Effector memory CD8-positive, alpha-beta T cell (primary cell): ENCODE data around the gene IGSF9.

Experiments used
- ATAC-seq: fragments of 150-1000 bp; cut with Tn5 transposase; replicated peaks from 2 replicates; pipeline ENCODE4 v1.10.0; 2021; ENCODE audit warnings: mild to moderate bottlenecking, moderate library complexity
- DNase-seq, 3 experiments: peaks; one replicate each; pipeline ENCODE4 v3.0.0; 2021
- H3K27ac Mint-ChIP-seq, 2 donors: one replicate each; pipeline ENCODE4 v1.8.0; 2022; ENCODE audit warnings: mild to moderate bottlenecking in 2 of 2, mixed read lengths in 2 of 2, moderate library complexity in 2 of 2
- H3K27me3 Mint-ChIP-seq, 2 donors: one replicate each; pipeline ENCODE4 v1.8.0; 2022; ENCODE audit warnings: mixed read lengths in 2 of 2
- H3K36me3 Mint-ChIP-seq: one replicate; pipeline ENCODE4 v1.8.0; 2022; ENCODE audit warnings: mild to moderate bottlenecking, moderate library complexity, mixed read lengths; ENCODE audit not compliant: insufficient read depth
- H3K4me1 Mint-ChIP-seq, 2 donors: one replicate each; pipeline ENCODE4 v1.8.0; 2022; ENCODE audit warnings: low read depth in 2 of 2, mixed read lengths in 2 of 2
- H3K4me3 Mint-ChIP-seq, 2 donors: one replicate each; pipeline ENCODE4 v1.8.0; 2022; ENCODE audit warnings: mild to moderate bottlenecking in 2 of 2, mixed read lengths in 2 of 2, moderate library complexity in 2 of 2
- H3K9me3 Mint-ChIP-seq, 2 donors: one replicate each; pipeline ENCODE4 v1.8.0; 2022; ENCODE audit warnings: mixed read lengths in 2 of 2

Gene IGSF9

GRCh38 chr1:159983681-159984080 is 38.3 kb upstream of the IGSF9 start:
- DNase-seq (no peak), ATAC-seq (no peak)
- Mint-ChIP-seq H3K4me1 (no peaks in the 10 kb centered on the region), H3K27ac (no peak overlapping the region), H3K9me3 (no peaks in the 10 kb centered on the region), H3K27me3 (peaks cover 61 to 84% of the 10 kb centered on the region in 2 donors), H3K4me3 (no peak overlapping the region), H3K36me3 (no peaks in the 10 kb centered on the region)

- ATAC-seq, result no peak
- H3K27ac Mint-ChIP-seq, result no peak overlapping the region
- H3K4me3 Mint-ChIP-seq, result no peak overlapping the region
These were observed 36.9 kb upstream of the IGSF9 start for GRCh38 chr1:159982280-159982679.

DNA sequence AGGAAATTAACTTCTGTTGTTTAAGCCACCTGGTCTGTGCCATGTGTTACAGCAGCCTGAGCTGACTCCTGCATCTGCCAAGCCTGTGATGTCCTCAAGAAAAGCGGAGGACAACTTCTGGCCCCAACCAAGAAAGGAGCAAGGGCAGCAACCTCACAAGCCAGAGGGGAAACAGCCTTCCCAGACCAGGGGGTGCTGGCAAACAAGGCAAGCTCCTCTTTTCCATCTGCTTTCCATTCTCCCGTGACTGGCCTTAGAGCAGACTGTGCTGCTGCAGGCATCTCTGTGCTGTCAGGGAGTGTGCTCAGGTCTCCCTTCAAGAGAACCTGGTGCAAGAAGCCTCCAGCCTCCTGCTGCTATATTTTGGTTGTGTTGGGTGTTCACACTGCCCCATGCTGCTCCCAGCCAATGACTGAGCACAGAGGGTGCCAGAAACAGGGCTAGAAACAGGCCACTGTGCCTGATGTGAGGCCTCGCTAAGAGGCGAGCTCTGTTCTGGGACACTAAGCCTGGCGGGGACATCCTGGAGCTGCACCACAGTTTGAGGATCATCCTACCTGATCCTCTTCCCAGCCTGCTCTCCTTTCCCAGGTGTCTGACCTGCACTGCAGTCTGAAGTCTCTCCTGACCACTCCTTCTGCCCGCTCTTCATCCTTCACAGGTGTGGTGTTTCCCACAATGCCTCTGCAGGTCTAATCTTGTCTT is 36.1 kb upstream of the IGSF9 start:
- Mint-ChIP-seq H3K4me3 (no peak overlapping the region), H3K4me1 (no peaks in the 10 kb centered on the region), H3K27me3 (peaks cover 62 to 80% of the 10 kb centered on the region in 2 donors), H3K36me3 (no peaks in the 10 kb centered on the region), H3K27ac (no peak overlapping the region), H3K9me3 (no peaks in the 10 kb centered on the region)
- ATAC-seq (no peak), DNase-seq (no peak)

More at GRCh38 chr1:159982280-159982679, 36.9 kb upstream of the IGSF9 start:
- no peak for DNase-seq
- H3K27me3 Mint-ChIP-seq, result peaks cover 60 to 80% of the 10 kb centered on the region in 2 donors
- no peaks in the 10 kb centered on the region for H3K9me3 Mint-ChIP-seq
- H3K36me3 Mint-ChIP-seq, result no peaks in the 10 kb centered on the region
- H3K4me1 Mint-ChIP-seq, result no peaks in the 10 kb centered on the region

DNA sequence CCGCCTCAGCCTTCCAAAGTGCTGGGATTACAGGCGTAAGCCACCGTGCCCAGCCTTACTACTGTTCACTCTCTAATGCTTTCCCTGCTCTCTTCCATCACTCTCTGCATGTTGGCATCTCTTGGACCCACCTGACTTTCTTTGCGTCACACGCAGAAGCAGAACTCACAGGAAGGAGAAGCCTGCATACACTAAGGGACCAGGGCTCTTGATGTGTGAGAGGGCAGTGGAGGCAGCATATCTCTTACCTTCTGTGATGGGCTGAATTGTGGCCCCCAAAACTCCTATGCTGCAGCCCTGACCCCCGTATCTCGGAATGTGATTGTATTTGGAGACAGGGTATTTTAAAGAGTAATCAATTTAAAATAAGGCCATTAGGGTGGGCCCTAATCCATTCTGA is 35.4 kb upstream of the IGSF9 start:
- no peaks in the 10 kb centered on the region for H3K36me3 Mint-ChIP-seq
- H3K27ac Mint-ChIP-seq, result no peak overlapping the region
- H3K27me3 Mint-ChIP-seq, result peaks cover 62 to 74% of the 10 kb centered on the region in 2 donors

DNA sequence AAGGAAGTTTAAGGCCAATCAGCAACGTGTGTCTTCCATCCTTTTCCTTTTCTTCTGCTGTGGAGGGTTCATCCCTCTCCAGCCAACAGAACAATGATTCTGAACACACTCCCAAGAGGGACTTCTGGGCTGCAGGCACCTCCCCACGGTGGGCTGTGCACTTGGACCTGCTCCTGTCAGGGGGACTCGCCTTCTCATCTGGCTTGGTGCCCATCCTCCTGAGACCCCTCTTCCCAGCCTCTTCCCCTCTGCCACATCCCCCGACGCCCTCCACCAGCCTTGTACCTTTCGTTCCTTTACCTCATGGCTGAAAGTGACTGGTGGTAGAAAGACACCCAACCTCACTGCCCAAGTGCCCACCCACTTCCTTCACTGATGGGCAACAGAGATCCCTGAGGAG is 34.7 kb upstream of the IGSF9 start:
- DNase-seq (no peak), ATAC-seq (no peak)
- Mint-ChIP-seq H3K36me3 (no peaks in the 10 kb centered on the region), H3K9me3 (no peaks in the 10 kb centered on the region), H3K27me3 (peaks cover 57 to 67% of the 10 kb centered on the region in 2 donors), H3K4me3 (no peak overlapping the region), H3K27ac (no peak overlapping the region), H3K4me1 (no peaks in the 10 kb centered on the region)

More for the DNA sequence above, 35.4 kb upstream of the IGSF9 start:
- Mint-ChIP-seq H3K4me1 (no peaks in the 10 kb centered on the region), H3K9me3 (no peaks in the 10 kb centered on the region), H3K4me3 (no peak overlapping the region)
- DNase-seq, result no peak
- no peak for ATAC-seq

DNA sequence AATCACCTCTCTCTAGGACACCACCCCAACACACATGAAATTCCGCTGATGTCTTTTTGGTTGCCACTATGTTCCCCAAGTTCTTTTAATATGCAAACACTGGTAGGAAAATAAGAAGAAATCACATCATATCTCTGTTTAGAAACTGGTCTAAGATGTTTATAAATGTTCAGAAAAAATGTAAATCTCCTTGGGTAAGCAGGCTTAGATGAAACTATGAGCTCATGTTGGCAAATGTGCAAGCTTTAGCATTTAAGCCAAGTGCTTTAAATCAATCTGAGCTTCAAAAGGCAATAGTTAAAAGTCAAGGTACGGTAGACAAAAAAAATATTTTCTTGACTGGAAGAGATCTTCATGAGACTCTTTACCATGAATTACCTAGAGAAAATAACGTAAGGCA is 33.8 kb upstream of the IGSF9 start:
- no peaks in the 10 kb centered on the region for H3K4me1 Mint-ChIP-seq
- DNase-seq (no peak), ATAC-seq (no peak)
- H3K27ac Mint-ChIP-seq, result no peak overlapping the region
- H3K36me3 Mint-ChIP-seq, result no peaks in the 10 kb centered on the region
- no peak overlapping the region for H3K4me3 Mint-ChIP-seq
- H3K27me3 Mint-ChIP-seq, result peaks cover 53 to 64% of the 10 kb centered on the region in 2 donors
- H3K9me3 Mint-ChIP-seq, result no peaks in the 10 kb centered on the region

DNA sequence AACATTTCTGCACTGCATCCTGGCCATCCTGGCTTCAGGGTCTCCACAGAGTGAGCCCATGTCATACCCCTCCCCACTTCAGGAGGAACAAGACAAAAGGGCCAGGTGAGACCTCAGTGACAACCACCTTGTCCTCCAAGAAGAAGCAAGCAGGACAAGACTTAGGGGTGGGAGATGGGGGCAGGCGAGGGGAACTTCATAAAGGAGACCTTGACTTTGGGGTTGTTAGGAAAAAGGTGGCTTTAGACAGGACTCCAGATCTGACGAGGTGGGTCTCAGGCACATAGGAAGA is 32.6 kb upstream of the IGSF9 start:
- H3K4me1 Mint-ChIP-seq, result no peaks in the 10 kb centered on the region
- no peak overlapping the region for H3K27ac Mint-ChIP-seq
- H3K4me3 Mint-ChIP-seq, result no peak overlapping the region
- H3K27me3 Mint-ChIP-seq, result peaks cover 43 to 52% of the 10 kb centered on the region in 2 donors
- ATAC-seq (no peak), DNase-seq (no peak)
- no peaks in the 10 kb centered on the region for H3K36me3 Mint-ChIP-seq
- H3K9me3 Mint-ChIP-seq, result no peaks in the 10 kb centered on the region

DNA sequence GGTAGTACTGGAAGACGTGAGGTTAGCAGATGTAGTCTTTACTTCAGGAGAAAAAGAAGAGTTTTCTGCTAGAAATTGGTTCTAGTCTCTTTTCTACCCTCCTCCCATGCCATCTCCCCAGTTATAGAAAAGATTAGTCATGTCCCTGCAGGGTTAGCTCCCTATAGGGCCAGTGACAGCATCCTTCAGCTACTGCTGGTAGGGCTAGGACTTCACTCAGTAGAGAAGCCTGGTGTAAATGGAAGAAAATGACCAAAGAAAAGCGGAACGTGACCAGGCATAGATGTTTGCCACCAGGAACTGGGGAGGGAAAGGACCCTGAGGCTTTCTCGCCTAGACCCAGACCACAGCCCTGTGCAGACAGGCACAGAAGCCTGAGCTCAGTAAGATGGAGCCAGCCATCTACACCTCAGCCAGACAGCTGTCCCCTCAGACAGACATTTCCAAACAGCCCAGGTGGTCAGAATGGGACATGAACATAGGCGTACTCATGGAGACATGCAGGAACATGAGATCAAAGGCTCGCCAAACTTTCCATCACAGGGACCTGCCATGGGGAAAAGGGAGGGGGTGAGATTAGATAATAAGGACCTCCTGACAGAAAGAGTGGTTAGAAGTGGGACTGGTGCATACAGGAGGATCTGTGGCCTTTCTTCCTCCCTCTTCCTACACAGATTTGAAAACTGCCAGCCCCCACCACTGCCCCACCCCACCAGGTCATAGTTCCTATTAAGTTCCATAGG is 32.1 kb upstream of the IGSF9 start:
- no peaks in the 10 kb centered on the region for H3K4me1 Mint-ChIP-seq
- H3K4me3 Mint-ChIP-seq, result no peak overlapping the region
- H3K9me3 Mint-ChIP-seq, result no peaks in the 10 kb centered on the region
- DNase-seq, result no peak
- ATAC-seq, result no peak
- H3K36me3 Mint-ChIP-seq, result no peaks in the 10 kb centered on the region
- H3K27ac Mint-ChIP-seq, result no peak overlapping the region
- peaks cover 40 to 50% of the 10 kb centered on the region in 2 donors for H3K27me3 Mint-ChIP-seq

DNA sequence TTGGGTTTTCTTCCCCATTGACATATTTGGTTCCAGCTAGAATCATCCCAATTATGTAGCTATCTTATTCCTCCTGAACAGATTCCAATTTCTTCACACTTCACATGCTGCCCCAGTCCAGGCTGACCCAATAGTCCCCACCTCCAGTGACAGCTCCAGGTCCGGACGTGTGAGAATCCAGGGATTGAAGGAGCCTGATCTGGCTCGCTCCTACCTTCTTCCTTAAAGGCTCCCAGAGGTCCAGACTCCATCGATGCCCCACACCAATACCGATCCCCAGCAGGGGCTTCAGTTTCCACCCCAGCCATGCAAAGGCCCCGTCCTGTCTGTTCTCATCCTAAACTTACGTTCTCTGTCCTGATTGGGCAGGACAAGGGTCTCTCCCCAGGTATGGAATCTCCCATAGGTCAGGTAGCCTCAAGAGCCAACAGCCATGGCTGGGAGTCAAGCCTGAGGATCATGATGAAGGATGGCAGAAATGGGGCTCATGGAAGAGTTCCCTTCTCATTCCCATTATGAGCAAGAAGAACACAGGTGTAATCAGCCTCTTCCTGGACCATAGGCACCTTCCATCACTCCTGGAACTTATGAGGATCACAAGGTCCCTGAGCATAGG is 29.0 kb upstream of the IGSF9 start:
- Mint-ChIP-seq H3K9me3 (no peaks in the 10 kb centered on the region), H3K36me3 (no peaks in the 10 kb centered on the region), H3K4me3 (no peak overlapping the region), H3K27me3 (peaks cover 24 to 41% of the 10 kb centered on the region in 2 donors), H3K27ac (no peak overlapping the region), H3K4me1 (no peaks in the 10 kb centered on the region)
- DNase-seq, result no peak
- no peak for ATAC-seq

GRCh38 chr1:159973350-159973940 is 28.0 kb upstream of the IGSF9 start:
- no peak overlapping the region for H3K27ac Mint-ChIP-seq
- no peaks in the 10 kb centered on the region for H3K4me1 Mint-ChIP-seq
- peaks cover 24 to 47% of the 10 kb centered on the region in 2 donors for H3K27me3 Mint-ChIP-seq
- DNase-seq, result no peak
- ATAC-seq, result no peak
- H3K36me3 Mint-ChIP-seq, result no peaks in the 10 kb centered on the region
- no peaks in the 10 kb centered on the region for H3K9me3 Mint-ChIP-seq
- H3K4me3 Mint-ChIP-seq, result no peak overlapping the region

GRCh38 chr1:159972443-159973205 is 27.2 kb upstream of the IGSF9 start:
- ATAC-seq, result no peak
- no peaks in the 10 kb centered on the region for H3K9me3 Mint-ChIP-seq
- DNase-seq, result no peak
- no peak overlapping the region for H3K27ac Mint-ChIP-seq
- no peaks in the 10 kb centered on the region for H3K36me3 Mint-ChIP-seq
- H3K4me1 Mint-ChIP-seq, result no peaks in the 10 kb centered on the region
- H3K4me3 Mint-ChIP-seq, result no peak overlapping the region
- peaks cover 29 to 54% of the 10 kb centered on the region in 2 donors for H3K27me3 Mint-ChIP-seq

DNA sequence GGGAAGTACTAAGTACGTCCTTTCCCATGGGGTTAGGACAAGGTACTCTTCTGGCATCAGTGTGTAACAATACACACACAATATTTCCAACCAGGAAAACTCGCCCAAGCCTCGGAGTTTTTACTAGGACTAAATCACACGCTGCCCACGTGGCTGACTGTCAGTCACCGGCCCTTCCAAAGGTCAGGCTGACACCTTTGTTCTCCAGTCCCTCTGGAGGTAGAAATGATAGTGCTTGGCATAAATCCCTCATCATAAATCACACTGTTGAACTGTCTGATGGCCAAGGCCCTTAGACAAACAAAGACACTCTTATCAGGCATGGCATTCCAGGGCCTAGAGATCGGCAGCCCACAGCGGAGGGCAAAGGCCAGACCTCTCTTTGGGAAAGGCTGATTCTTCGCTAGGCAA is 25.5 kb upstream of the IGSF9 start:
- DNase-seq, result no peak
- Mint-ChIP-seq H3K4me3 (no peak overlapping the region), H3K36me3 (no peaks in the 10 kb centered on the region), H3K27ac (no peak overlapping the region), H3K27me3 (peaks cover 27 to 51% of the 10 kb centered on the region in 2 donors), H3K9me3 (no peaks in the 10 kb centered on the region), H3K4me1 (no peaks in the 10 kb centered on the region)
- no peak for ATAC-seq

DNA sequence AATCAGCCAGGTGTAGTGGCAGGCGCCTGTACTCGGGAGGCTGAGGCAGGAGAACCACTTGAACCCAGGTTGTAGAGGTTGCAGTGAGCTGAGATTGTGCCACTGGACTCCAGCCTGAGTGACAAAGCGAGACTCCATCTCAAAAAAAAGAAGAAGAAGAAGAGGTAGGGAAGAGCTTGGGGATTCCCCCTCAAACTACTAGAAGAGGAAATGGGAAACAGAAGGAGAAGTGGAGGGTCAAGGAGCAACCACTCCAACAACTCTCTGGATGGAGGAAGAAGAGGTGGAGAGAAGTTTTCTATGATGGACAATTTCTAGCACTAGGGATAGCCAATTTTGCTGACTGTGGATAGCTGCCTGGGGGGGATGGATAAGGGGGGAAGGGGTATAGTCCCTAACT is 23.5 kb upstream of the IGSF9 start:
- DNase-seq, result no peak
- peaks cover 28 to 62% of the 10 kb centered on the region in 2 donors for H3K27me3 Mint-ChIP-seq
- H3K36me3 Mint-ChIP-seq, result no peaks in the 10 kb centered on the region
- no peak for ATAC-seq
- H3K4me3 Mint-ChIP-seq, result no peak overlapping the region
- H3K27ac Mint-ChIP-seq, result no peak overlapping the region
- no peaks in the 10 kb centered on the region for H3K4me1 Mint-ChIP-seq
- H3K9me3 Mint-ChIP-seq, result no peaks in the 10 kb centered on the region
